DOHH2 (cell line): ENCODE data around the gene RNF181.

ENCODE experiments used
- H3F3A ChIP-seq: fragments of 200-600 bp; sonication (generic), shearing (Covaris generic); 2 replicates; pipeline ENCODE4 v1.6.0; 2016; ENCODE audit warnings: antibody characterized with exemption, mild to moderate bottlenecking; ENCODE audit not compliant: control insufficient read depth, insufficient read depth
- H3K27ac ChIP-seq: fragments of 200-600 bp; sonication (generic); 2 replicates; pipeline ENCODE4 v1.5.1; 2014; ENCODE audit warnings: low read depth, mild to moderate bottlenecking, low read length, moderate library complexity
- H3K27me3 ChIP-seq: fragments of 200-600 bp; sonication (generic); 2 replicates; pipeline ENCODE4 v1.6.1; 2014; ENCODE audit warnings: mild to moderate bottlenecking, low read length, mixed read lengths; ENCODE audit not compliant: control insufficient read depth
- H3K36me3 ChIP-seq: fragments of 200-600 bp; sonication (generic); 2 replicates; pipeline ENCODE4 v1.6.1; 2014; ENCODE audit warnings: mild to moderate bottlenecking, low read length, moderate library complexity, mixed read lengths; ENCODE audit not compliant: control insufficient read depth
- H3K4me1 ChIP-seq: fragments of 200-600 bp; sonication (generic); 2 replicates; pipeline ENCODE4 v1.6.1; 2014; ENCODE audit warnings: mild to moderate bottlenecking, low read length, mixed read lengths; ENCODE audit not compliant: control insufficient read depth
- H3K4me2 ChIP-seq: fragments of 200-600 bp; sonication (generic); 2 replicates; pipeline ENCODE4 v1.6.0; 2014; ENCODE audit warnings: mild to moderate bottlenecking, low read length, moderate library complexity
- H3K4me3 ChIP-seq: fragments of 200-600 bp; sonication (generic); 2 replicates; pipeline ENCODE4 v1.5.1; 2014; ENCODE audit warnings: mild to moderate bottlenecking, low read length, mixed read lengths
- H3K79me2 ChIP-seq: fragments of 200-600 bp; sonication (generic); 2 replicates; pipeline ENCODE4 v1.6.1; 2014; ENCODE audit warnings: mild to moderate bottlenecking, low read length, mixed read lengths; ENCODE audit not compliant: control insufficient read depth
- H3K9me2 ChIP-seq: fragments of 200-600 bp; sonication (generic); replicated peaks from 2 replicates; pipeline ENCODE4 v1.6.1; 2014; ENCODE audit warnings: mild to moderate bottlenecking, low read length, mixed read lengths; ENCODE audit not compliant: control insufficient read depth
- H3K9me3 ChIP-seq: fragments of 200-600 bp; sonication (generic); 2 replicates; pipeline ENCODE4 v1.6.1; 2014; ENCODE audit warnings: antibody characterized with exemption, low read length, mixed read lengths; ENCODE audit not compliant: control insufficient read depth, insufficient read depth
- H4K20me1 ChIP-seq: fragments of 200-600 bp; sonication (generic); 2 replicates; pipeline ENCODE4 v1.6.0; 2014; ENCODE audit warnings: low read depth, mild to moderate bottlenecking, antibody characterized with exemption, low read length, moderate library complexity; ENCODE audit not compliant: control insufficient read depth, insufficient read depth
- CTCF ChIP-seq: fragments of 200-600 bp; sonication (generic); IDR thresholded peaks from one replicate; pipeline ENCODE4 v1.5.1; 2014; ENCODE audit warnings: antibody characterized with exemption, mild to moderate bottlenecking, low read depth, low read length; ENCODE audit not compliant: poor library complexity, severe bottlenecking
- EZH2phosphoT487 ChIP-seq: fragments of 200-600 bp; sonication (generic); IDR thresholded peaks from 2 replicates; pipeline ENCODE4 v1.6.1; 2017; ENCODE audit warnings: borderline replicate concordance, mild to moderate bottlenecking, antibody characterized with exemption, low read length, moderate library complexity, mixed read lengths

The RNF181 gene

GRCh38 chr2:85605406-85606115 lies 10.0 kb downstream of the RNF181 start:
- peaks cover 16% of the 10 kb centered on the region for H3K4me1 ChIP-seq
- no peak overlapping the region for H3K4me3 ChIP-seq
- H3K27me3 ChIP-seq = no peaks in the 10 kb centered on the region
- no peaks in the 10 kb centered on the region for H3K9me3 ChIP-seq
- no peak overlapping the region for H3K4me2 ChIP-seq
- TF ChIP-seq EZH2phosphoT487 (no peak), CTCF (no peak)
- peaks cover 9% of the 10 kb centered on the region; the same call in 1 of the 2 replicates for H3F3A ChIP-seq
- peaks cover 9% of the 10 kb centered on the region for H3K79me2 ChIP-seq
- peaks cover 27% of the 10 kb centered on the region for H3K36me3 ChIP-seq
- H4K20me1 ChIP-seq = no peaks in the 10 kb centered on the region
- no peaks in the 10 kb centered on the region for H3K9me2 ChIP-seq
- no peak overlapping the region for H3K27ac ChIP-seq

GRCh38 chr2:85606116-85606455 lies 10.5 kb downstream of the RNF181 start:
- Histone ChIP-seq H3K36me3 (peaks cover 27% of the 10 kb centered on the region), H3K9me3 (no peaks in the 10 kb centered on the region), H3K9me2 (no peaks in the 10 kb centered on the region), H3K4me3 (no peak overlapping the region), H3K4me1 (peaks cover 21% of the 10 kb centered on the region), H3F3A (peaks cover 9% of the 10 kb centered on the region; the same call in 1 of the 2 replicates), H3K79me2 (peaks cover 14% of the 10 kb centered on the region), H3K27ac (no peak overlapping the region), H3K27me3 (no peaks in the 10 kb centered on the region), H4K20me1 (no peaks in the 10 kb centered on the region), H3K4me2 (no peak overlapping the region)
- TF ChIP-seq CTCF (no peak), EZH2phosphoT487 (no peak)

- Histone ChIP-seq H3K27me3 (no peaks in the 10 kb centered on the region), H3K4me1 (peaks cover 20% of the 10 kb centered on the region), H3K9me3 (no peaks in the 10 kb centered on the region), H3K36me3 (peaks cover 33% of the 10 kb centered on the region), H4K20me1 (no peaks in the 10 kb centered on the region), H3K9me2 (no peaks in the 10 kb centered on the region), H3K4me2 (no peak overlapping the region), H3K27ac (no peak overlapping the region), H3K79me2 (peaks cover 28% of the 10 kb centered on the region), H3F3A (peaks cover 9% of the 10 kb centered on the region; the same call in 1 of the 2 replicates), H3K4me3 (no peak overlapping the region)
- no peak for TF ChIP-seq EZH2phosphoT487
- TF ChIP-seq CTCF = no peak
Measured at GRCh38 chr2:85607268-85608215, 12.0 kb downstream of the RNF181 start.
